PC-9 (cell line): Measurements from ENCODE around the gene TPPP.

ENCODE experiments used
- CTCF ChIP-seq: fragments of 200-600 bp; sonication (generic); conservative IDR thresholded peaks from 2 replicates; pipeline ENCODE4 v1.6.1; 2017; ENCODE audit warnings: mixed run types, antibody characterized with exemption, mild to moderate bottlenecking, moderate library complexity
- EZH2 ChIP-seq: fragments of 200-600 bp; sonication (generic); IDR thresholded peaks from 2 replicates; pipeline ENCODE4 v1.8.0; 2017; ENCODE audit warnings: antibody characterized with exemption, low read depth

GRCh38 chr5:636951-637350 lies 56.2 kb downstream of the TPPP start:
- no peak for TF ChIP-seq CTCF
- no peak for TF ChIP-seq EZH2
